Activated T-cell treated with anti-CD3 and anti-CD28 coated beads, Interleukin-2, amount 50 U/mL, for 72 hours (primary cell): ENCODE data around the gene HS6ST3. TPM values are rescaled to one million over a fixed set of nuclear protein-coding genes. Genes with fewer than 3 reads are reported as not detected.

Source experiments
- ATAC-seq, 2 donors: fragments of 150-1000 bp; cut with Tn5 transposase; replicated peaks in 1 of 2; 2 replicates each; pipeline ENCODE4 v1.10.0; 2021; ENCODE audit warnings: moderate library complexity in 2 of 2, mild to moderate bottlenecking in 1 of 2
- DNase-seq, 2 donors: peaks; one replicate each; pipeline ENCODE4 v3.0.0; 2021 to 2022; ENCODE audit warnings: mixed read lengths in 1 of 2
- H3K27ac Mint-ChIP-seq: one replicate; pipeline ENCODE4 v1.8.0; 2022; ENCODE audit warnings: mild to moderate bottlenecking, moderate library complexity, mixed read lengths
- H3K27me3 Mint-ChIP-seq: one replicate; pipeline ENCODE4 v1.8.0; 2022; ENCODE audit warnings: low read depth, mixed read lengths
- H3K36me3 Mint-ChIP-seq, 2 donors: one replicate each; pipeline ENCODE4 v1.8.0; 2022; ENCODE audit warnings: mixed read lengths in 2 of 2, mild to moderate bottlenecking in 1 of 2; ENCODE audit not compliant: insufficient read depth in 2 of 2
- H3K4me1 Mint-ChIP-seq: one replicate; pipeline ENCODE4 v1.8.0; 2022; ENCODE audit warnings: low read depth, mixed read lengths
- H3K4me3 Mint-ChIP-seq, 2 donors: one replicate each; pipeline ENCODE4 v1.8.0; 2022; ENCODE audit warnings: mild to moderate bottlenecking in 2 of 2, mixed read lengths in 2 of 2, moderate library complexity in 2 of 2
- H3K9me3 Mint-ChIP-seq, 2 donors: one replicate each; pipeline ENCODE4 v1.8.0; 2022; ENCODE audit warnings: mixed read lengths in 2 of 2
- total RNA-seq, 2 donors: library from RNA; stranded (reverse); gene quantifications; one replicate each; pipeline ENCODE4 v1.2.3, GENCODE V29; 2022

The HS6ST3 gene
- total RNA-seq, 2 donors from 2014 or later, result not detected

DNA sequence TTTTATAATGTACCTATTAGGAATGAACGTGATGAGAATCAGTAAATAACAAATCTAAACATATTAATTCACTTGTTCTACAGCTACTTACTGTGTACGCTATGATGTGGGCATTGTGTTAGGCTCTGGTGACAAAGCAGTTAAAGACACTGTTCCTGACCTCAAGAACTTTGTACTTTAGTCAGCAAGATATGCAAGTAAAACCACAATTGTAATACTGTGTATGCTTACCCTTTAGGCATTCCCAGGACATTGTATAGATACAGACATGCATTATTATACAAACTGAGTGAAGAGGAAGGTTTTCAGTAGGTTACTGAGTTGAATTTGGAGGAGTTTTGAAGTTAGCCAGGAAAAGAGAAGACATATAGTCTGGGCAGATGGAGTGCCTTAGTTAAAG, 435.8 kb downstream of the HS6ST3 start:
- Mint-ChIP-seq H3K27ac (no peak overlapping the region), H3K36me3 (no peaks in the 10 kb centered on the region), H3K4me3 (no peak overlapping the region), H3K27me3 (no peaks in the 10 kb centered on the region), H3K4me1 (no peaks in the 10 kb centered on the region), H3K9me3 (peaks cover 7 to 14% of the 10 kb centered on the region in 2 donors)
- DNase-seq (no peak), ATAC-seq (no peak)

DNA sequence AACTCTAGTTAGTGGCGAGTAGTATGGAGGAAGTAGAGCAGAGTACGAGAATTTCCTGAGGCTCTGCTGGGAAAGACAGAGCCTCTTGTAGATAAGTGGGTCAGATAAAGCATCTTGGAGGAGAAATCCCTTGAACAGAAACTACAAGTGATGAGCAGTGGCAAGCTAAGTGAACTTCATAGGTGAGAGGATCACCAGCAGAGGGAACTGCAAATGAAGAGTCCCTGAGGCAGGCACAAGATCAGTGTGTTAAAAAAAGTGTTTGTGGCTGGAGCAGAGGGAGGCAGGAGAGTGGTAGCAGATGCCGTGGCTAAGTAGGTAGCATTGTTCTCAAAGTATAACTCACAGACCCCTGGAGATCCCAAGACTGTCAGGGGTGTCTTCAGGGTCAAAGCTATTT, 437.6 kb downstream of the HS6ST3 start:
- DNase-seq, result no peak
- Mint-ChIP-seq H3K9me3 (peaks cover 5 to 9% of the 10 kb centered on the region in 2 donors), H3K36me3 (no peaks in the 10 kb centered on the region), H3K27me3 (no peaks in the 10 kb centered on the region), H3K4me3 (no peak overlapping the region), H3K27ac (no peak overlapping the region), H3K4me1 (no peaks in the 10 kb centered on the region)
- no peak for ATAC-seq

DNA sequence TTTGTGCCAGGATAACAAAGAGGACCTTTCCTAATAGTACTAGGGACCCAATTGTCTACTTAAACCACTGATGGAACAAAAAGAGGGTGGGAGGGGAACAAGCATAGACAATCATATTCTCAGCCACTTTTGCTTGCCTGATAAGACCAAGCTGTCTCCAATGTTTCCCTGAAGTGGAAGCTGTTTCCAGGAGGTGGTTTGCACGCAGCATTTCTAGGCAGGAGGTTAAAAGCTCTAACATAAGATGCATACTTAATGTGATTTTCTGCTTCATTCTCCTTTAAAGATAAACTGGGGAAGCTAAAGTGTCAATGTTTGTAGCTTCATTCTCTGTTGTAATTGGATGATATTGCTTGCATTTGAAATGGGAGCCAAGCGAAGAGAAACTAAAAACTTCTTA, 442.9 kb downstream of the HS6ST3 start:
- no peaks in the 10 kb centered on the region for H3K4me1 Mint-ChIP-seq
- ATAC-seq (no peak), DNase-seq (no peak)
- H3K36me3 Mint-ChIP-seq, result peaks cover 0 to 2% of the 10 kb centered on the region in 2 donors
- no peaks in the 10 kb centered on the region for H3K27me3 Mint-ChIP-seq
- peaks cover 0 to 12% of the 10 kb centered on the region in 2 donors for H3K9me3 Mint-ChIP-seq
- H3K27ac Mint-ChIP-seq, result no peak overlapping the region
- H3K4me3 Mint-ChIP-seq, result no peak overlapping the region

DNA sequence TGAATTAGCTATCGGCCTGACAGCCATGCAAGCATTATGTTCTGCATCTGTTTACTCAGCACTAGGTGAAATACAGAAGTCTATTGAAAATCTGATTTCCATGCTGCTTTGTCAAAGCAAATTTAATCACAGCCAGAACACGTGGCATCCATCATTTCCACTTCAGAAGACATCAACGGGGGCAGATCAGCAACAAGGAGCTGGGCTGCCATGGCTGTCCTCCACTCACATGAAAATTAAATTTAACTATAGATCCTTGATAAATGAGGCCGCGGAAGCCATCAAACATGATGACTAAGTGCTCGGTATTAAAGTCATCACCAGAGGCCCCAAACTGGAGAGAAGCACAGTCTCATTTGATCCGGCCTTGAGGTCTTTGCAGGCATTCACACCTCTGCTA, 443.5 kb downstream of the HS6ST3 start:
- Mint-ChIP-seq H3K9me3 (peaks cover 0 to 12% of the 10 kb centered on the region in 2 donors), H3K4me1 (no peaks in the 10 kb centered on the region), H3K27me3 (no peaks in the 10 kb centered on the region), H3K36me3 (peaks cover 0 to 2% of the 10 kb centered on the region in 2 donors), H3K4me3 (no peak overlapping the region), H3K27ac (no peak overlapping the region)
- DNase-seq, result no peak
- ATAC-seq, result no peak

DNA sequence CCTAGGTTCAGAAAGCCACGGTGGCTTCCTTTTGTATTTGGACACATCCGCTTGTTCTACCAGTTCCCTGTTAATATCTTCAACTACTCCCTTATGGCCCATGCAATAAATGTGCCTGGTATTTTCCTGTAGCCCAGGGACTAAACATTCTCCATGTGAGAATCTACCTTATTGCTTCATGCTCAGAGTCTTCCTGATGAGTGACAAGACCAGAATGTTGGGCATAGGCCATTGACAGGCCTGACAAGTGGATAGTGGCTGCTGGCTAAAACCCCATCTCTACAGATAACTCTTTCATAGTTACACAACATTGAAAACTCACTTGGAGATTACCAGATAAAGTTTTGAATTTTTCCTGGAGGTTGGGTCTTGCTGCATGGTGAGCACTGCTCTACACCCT, 449.9 kb downstream of the HS6ST3 start:
- Mint-ChIP-seq H3K36me3 (peaks cover 0 to 2% of the 10 kb centered on the region in 2 donors), H3K27ac (no peak overlapping the region), H3K27me3 (no peaks in the 10 kb centered on the region), H3K4me1 (no peaks in the 10 kb centered on the region), H3K4me3 (no peak overlapping the region), H3K9me3 (peaks cover 0 to 7% of the 10 kb centered on the region in 2 donors)
- no peak for ATAC-seq
- DNase-seq, result no peak

DNA sequence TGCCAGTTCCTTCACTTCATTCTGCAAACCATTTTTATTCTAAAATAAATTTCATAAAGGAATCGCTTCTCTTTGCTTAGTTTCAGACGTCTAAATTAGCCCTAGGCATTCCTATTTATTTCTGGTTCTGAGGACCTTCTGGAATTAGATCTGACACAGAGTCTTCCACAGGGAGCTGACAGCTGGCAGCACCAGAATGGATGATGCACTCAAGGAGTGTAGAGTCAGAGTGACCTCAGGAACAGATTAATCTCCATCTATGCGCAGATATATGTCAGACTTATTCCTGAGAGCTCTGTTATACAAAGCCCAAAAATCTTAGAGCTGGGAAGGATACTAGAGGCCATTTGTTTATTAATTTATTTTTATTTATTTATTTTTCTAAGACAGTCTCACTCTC, 450.8 kb downstream of the HS6ST3 start:
- ATAC-seq (no peak), DNase-seq (no peak)
- Mint-ChIP-seq H3K27me3 (no peaks in the 10 kb centered on the region), H3K4me3 (no peak overlapping the region), H3K4me1 (no peaks in the 10 kb centered on the region), H3K9me3 (peaks cover 0 to 4% of the 10 kb centered on the region in 2 donors), H3K27ac (no peak overlapping the region), H3K36me3 (no peaks in the 10 kb centered on the region)

DNA sequence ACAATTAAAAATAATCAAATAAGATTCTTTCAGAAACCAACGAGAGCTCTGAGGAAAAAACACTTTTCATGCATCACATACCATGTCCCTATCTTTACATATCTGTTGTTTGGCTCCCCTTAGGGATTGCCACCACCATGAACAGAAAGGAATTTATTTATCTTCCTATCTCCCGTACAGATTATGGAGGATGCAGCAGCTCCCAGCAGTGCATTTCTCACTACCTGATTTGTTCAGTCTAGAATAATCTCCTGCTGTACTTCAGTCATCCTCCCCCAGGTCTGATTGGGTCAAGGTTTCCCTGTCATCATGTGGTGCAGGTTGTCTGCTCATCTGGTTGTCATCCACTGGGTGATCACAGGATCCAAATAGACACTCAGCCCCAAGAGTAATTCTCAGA, 453.1 kb downstream of the HS6ST3 start:
- Mint-ChIP-seq H3K27me3 (no peaks in the 10 kb centered on the region), H3K9me3 (peaks cover 0 to 2% of the 10 kb centered on the region in 2 donors)

DNA sequence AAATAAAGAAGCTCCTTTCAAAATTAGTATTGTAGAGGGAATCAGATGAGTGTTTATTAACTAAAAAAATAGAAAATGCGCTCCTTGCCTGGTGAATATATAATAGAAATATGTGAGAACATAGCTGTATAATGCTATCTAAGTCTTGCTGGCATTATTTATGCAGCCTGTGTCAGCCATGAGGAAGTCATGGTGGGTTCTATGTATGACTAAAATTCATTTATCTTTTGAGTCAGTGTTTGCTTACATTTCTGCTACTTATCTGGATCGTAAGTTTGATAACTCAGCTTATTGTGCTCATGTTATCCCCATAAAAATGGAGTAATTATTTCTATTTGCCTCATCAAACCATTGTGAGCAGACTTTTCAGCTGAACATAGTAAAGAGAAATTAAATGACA, 455.1 kb downstream of the HS6ST3 start:
- Mint-ChIP-seq H3K4me1 (no peaks in the 10 kb centered on the region), H3K27me3 (no peaks in the 10 kb centered on the region), H3K4me3 (no peak overlapping the region), H3K9me3 (peaks cover 6 to 7% of the 10 kb centered on the region in 2 donors), H3K36me3 (no peaks in the 10 kb centered on the region), H3K27ac (no peak overlapping the region)
- no peak for DNase-seq
- ATAC-seq, result no peak

More for the DNA sequence above, 453.1 kb downstream of the HS6ST3 start:
- H3K4me1 Mint-ChIP-seq, result no peaks in the 10 kb centered on the region
- no peak for DNase-seq
- no peaks in the 10 kb centered on the region for H3K36me3 Mint-ChIP-seq
- no peak overlapping the region for H3K4me3 Mint-ChIP-seq
- ATAC-seq, result no peak
- H3K27ac Mint-ChIP-seq, result no peak overlapping the region

DNA sequence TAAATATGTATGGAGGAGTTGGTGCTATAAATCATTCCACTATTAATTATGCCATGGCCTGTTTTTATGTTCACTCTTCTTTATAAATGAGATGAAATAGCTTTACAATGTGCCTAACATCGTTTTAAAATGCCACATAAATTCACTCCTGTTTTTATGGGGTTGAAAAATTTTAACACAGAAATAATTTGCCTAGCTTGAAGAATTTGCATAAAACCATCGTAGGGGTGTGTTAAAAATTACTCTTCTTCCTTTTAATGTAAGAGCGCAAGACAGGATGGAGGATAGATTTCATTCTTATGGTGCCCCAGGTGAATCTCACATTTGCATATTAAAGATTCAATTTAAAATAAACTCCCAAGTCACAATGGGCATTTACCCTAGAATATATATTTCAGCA, 456.6 kb downstream of the HS6ST3 start:
- Mint-ChIP-seq H3K27me3 (no peaks in the 10 kb centered on the region), H3K4me3 (no peak overlapping the region), H3K9me3 (peaks cover 5 to 6% of the 10 kb centered on the region in 2 donors), H3K4me1 (no peaks in the 10 kb centered on the region), H3K36me3 (no peaks in the 10 kb centered on the region), H3K27ac (no peak overlapping the region)
- no peak for DNase-seq
- ATAC-seq, result no peak

DNA sequence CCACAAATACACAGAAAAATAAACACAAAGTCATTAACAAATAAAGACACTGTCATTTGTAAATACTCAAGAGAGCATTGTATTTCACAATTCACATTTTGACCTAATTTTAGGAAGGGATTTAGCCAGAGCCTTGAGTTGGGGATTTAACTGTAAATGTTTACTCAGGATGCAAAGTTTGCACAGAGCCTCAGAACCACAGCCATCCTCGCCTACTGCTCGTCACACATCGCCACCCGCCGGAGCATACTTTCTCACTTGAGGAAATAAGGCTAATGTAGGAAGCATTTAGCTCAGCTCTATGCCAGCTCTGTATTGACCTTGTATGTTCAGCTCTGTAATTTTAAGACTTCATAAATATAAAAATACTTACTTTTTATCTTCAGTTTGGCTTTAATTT, 461.6 kb downstream of the HS6ST3 start:
- Mint-ChIP-seq H3K36me3 (no peaks in the 10 kb centered on the region), H3K9me3 (peaks cover 13 to 16% of the 10 kb centered on the region in 2 donors), H3K27me3 (no peaks in the 10 kb centered on the region), H3K4me1 (no peaks in the 10 kb centered on the region), H3K27ac (no peak overlapping the region), H3K4me3 (no peak overlapping the region)
- ATAC-seq (no peak), DNase-seq (no peak)

DNA sequence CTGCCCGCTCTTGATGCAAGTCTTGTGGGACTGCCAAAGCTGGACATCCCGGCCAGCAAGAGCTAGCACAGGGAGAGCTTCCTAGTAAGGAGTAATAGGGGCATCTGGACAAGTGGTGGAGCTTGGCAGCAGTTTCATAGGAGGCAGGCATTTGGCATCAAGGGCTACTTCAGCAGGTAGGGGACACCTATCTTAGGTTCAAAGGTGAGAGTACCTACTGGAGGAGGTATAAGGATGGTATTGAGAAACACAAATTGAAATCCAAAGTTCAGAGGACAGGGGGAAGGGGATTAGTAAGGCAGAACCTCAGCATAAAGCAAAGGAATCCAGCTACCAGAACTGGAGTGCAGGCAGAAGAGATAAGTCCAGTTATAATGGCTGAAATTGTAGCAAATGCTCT, 462.7 kb downstream of the HS6ST3 start:
- Mint-ChIP-seq H3K4me3 (no peak overlapping the region), H3K27me3 (no peaks in the 10 kb centered on the region), H3K4me1 (no peaks in the 10 kb centered on the region), H3K9me3 (peaks cover 13 to 16% of the 10 kb centered on the region in 2 donors), H3K36me3 (no peaks in the 10 kb centered on the region), H3K27ac (no peak overlapping the region)
- ATAC-seq (no peak), DNase-seq (no peak)

DNA sequence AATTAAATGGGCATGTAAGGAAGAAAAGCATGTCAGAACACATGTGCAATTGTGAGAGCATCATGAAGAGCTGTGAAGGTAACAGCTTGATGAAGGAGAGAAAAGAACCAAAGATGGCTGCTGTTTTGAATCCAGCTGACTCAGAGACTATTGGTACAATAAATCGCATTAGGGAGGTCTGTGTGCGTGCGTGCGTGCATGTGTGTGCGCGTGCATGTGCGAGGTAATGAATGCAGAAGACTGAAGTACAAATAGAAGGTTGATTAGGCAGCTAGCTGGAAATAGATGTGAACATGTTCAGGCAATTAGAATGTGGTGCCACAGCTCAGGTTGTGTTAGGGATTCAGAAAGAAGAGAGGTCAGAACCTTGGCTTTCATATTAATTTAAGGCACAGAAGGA, 463.9 kb downstream of the HS6ST3 start:
- H3K4me1 Mint-ChIP-seq, result no peaks in the 10 kb centered on the region
- H3K9me3 Mint-ChIP-seq, result peaks cover 9 to 14% of the 10 kb centered on the region in 2 donors
- H3K4me3 Mint-ChIP-seq, result no peak overlapping the region
- H3K36me3 Mint-ChIP-seq, result no peaks in the 10 kb centered on the region
- no peak for DNase-seq
- no peak for ATAC-seq
- H3K27ac Mint-ChIP-seq, result no peak overlapping the region
- no peaks in the 10 kb centered on the region for H3K27me3 Mint-ChIP-seq

DNA sequence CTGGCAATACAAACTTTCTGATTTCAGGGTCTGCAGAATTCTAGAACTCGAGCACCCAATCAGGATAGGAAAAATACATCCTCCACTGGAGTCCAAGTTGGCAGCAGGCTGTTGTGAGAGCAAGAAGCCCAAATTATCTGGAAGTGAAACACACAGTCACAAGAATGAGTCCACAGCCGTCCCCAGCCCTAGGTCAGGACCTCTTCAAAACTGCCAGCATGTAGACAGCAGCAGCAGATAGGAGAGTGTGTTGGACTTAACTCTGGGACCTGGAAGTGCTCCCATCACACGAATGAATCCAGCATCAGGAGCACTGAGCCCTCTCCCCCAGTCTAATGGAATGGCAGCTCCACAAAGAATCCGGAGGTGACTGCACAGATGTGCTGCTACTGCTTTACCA, 483.7 kb downstream of the HS6ST3 start:
- no peak for DNase-seq
- ATAC-seq, result no peak
- Mint-ChIP-seq H3K27me3 (no peaks in the 10 kb centered on the region), H3K36me3 (no peaks in the 10 kb centered on the region), H3K27ac (no peak overlapping the region), H3K4me1 (no peaks in the 10 kb centered on the region), H3K4me3 (no peak overlapping the region), H3K9me3 (peaks cover 1 to 8% of the 10 kb centered on the region in 2 donors)

DNA sequence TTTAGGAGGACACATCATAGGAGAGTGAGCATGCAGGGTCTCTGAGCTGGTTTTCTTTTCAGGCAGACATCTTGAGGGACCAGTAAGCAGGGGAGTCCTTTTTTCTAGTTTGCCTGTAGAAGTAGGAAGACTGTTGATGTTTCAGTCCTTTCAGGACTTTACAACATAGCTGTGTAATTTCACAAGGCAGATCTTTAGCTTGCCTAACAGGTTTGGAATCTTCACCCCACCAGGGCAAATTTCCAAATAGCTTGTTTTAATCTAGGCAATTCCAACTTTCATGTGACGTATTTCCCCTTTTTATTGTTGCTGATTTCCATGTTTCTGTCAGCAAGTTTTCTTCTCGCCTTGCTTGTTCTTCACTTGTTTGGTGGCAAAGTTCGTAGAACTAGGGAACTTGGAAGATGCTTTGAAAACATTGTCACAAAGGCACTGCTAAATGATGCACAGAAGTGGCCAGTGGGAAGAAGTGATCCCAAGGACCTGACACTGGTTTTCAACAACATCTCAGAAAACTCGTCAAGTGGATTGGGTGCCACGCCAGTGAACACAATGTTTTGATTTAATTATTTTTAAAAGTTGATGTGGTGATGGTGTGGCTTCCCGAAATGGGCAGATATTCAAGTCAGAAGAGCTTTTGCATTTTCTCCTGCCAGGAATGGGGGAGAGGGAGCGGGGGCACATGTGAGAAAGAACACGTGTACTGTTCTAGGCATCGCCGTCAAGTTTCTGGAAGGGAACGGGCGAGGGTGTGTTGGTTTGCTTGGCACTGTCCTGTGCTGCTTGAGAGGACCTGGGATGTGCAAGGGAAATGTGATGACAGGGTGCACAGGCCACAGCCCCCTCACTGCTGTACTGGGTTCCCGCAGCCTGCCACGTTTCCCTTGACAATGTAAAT, 485.8 kb downstream of the HS6ST3 start:
- no peaks in the 10 kb centered on the region for H3K36me3 Mint-ChIP-seq
- H3K9me3 Mint-ChIP-seq, result peaks cover 1 to 7% of the 10 kb centered on the region in 2 donors
- H3K27ac Mint-ChIP-seq, result no peak overlapping the region
- no peak overlapping the region for H3K4me3 Mint-ChIP-seq
- DNase-seq (no peak), ATAC-seq (no peak)
- H3K4me1 Mint-ChIP-seq, result no peaks in the 10 kb centered on the region
- no peaks in the 10 kb centered on the region for H3K27me3 Mint-ChIP-seq
